MCF 10A (cell line): Measurements from ENCODE around the gene GLIS1. TPM values are rescaled to one million over a fixed set of nuclear protein-coding genes. Genes with fewer than 3 reads are reported as not detected.

ENCODE experiments used
- BruUV-seq: library from RNA; stranded (reverse); fragments of 400-500 nt; replicated peaks from 2 replicates; lab custom pipeline; 2021; lab: Mats Ljungman, UMichigan
- CTCF ChIA-PET: fragments of 300-600 bp; sonication (Branson Sonifier 250); formaldehyde crosslinking; extraction: SDS; loops from one replicate; lab custom pipeline; 2021; ENCODE audit warnings: antibody characterized with exemption, inconsistent platforms; lab: Yijun Ruan, JAX
- POLR2A ChIA-PET: fragments of 300-600, 350-650 bp; sonication (Branson Sonifier 250); formaldehyde crosslinking; extraction: SDS; loops from one replicate; lab custom pipeline; 2020; ENCODE audit warnings: antibody characterized with exemption, inconsistent platforms; lab: Yijun Ruan, JAX
- DNase-seq: peaks from one replicate; pipeline ENCODE4 v3.0.0-alpha.2; 2018; ENCODE audit not compliant: unreplicated experiment
- H3K27ac Mint-ChIP-seq: one replicate; pipeline ENCODE4 v1.8.0; 2022; ENCODE audit warnings: mild to moderate bottlenecking, low read depth, mixed read lengths; ENCODE audit not compliant: unreplicated experiment
- H3K27me3 Mint-ChIP-seq: one replicate; pipeline ENCODE4 v1.8.0; 2022; ENCODE audit warnings: mixed read lengths; ENCODE audit not compliant: insufficient read depth, unreplicated experiment
- H3K36me3 Mint-ChIP-seq: one replicate; pipeline ENCODE4 v1.8.0; 2022; ENCODE audit warnings: mild to moderate bottlenecking, moderate library complexity, mixed read lengths; ENCODE audit not compliant: insufficient read depth, unreplicated experiment
- H3K4me1 Mint-ChIP-seq: one replicate; pipeline ENCODE4 v1.8.0; 2022; ENCODE audit warnings: mixed read lengths; ENCODE audit not compliant: insufficient read depth, unreplicated experiment
- H3K4me3 Mint-ChIP-seq: one replicate; pipeline ENCODE4 v1.8.0; 2022; ENCODE audit warnings: mild to moderate bottlenecking, moderate library complexity, mixed read lengths; ENCODE audit not compliant: unreplicated experiment
- H3K9me3 Mint-ChIP-seq: one replicate; pipeline ENCODE4 v1.8.0; 2022; ENCODE audit warnings: mixed read lengths; ENCODE audit not compliant: unreplicated experiment
- intact Hi-C: fragments of 100-400 bp; cut with micrococcal nuclease; formaldehyde crosslinking; loops from 2 replicates; pipeline ENCODE4 v1.14.1; 2022
- total RNA-seq: library from RNA; stranded (reverse); gene quantifications from 2 replicates; pipeline ENCODE4 v1.2.3, GENCODE V29; 2022
- TF ChIP-seq, protein P1 (sequence below): fragments of 200-600 bp; IDR thresholded peaks from one replicate; pipeline ENCODE4 v1.8.0; 2022; ENCODE audit warnings: antibody characterized with exemption, mild to moderate bottlenecking; ENCODE audit not compliant: unreplicated experiment

Gene GLIS1
- total RNA-seq, 1 experiment from 2014 or later = 0.93 TPM

- Mint-ChIP-seq H3K9me3 (no peaks in the 10 kb centered on the region), H3K36me3 (no peaks in the 10 kb centered on the region), H3K27me3 (peaks cover 28% of the 10 kb centered on the region), H3K4me1 (no peaks in the 10 kb centered on the region), H3K27ac (no peak overlapping the region), H3K4me3 (no peak overlapping the region)
- DNase-seq = no peak
- ChIA-PET CTCF (interaction anchor here (0.6 to 1.9 kb wide), 3 partner anchors 20 to 207 kb away, joined by 3 to 5 read pairs (median 3); no protein-coding TSS in a partner anchor), POLR2A (interaction anchor here (1.5 kb wide), 1 partner anchor 13 kb away, joined by 4 read pairs; no protein-coding TSS in a partner anchor)
- TF ChIP-seq, protein P1, sequence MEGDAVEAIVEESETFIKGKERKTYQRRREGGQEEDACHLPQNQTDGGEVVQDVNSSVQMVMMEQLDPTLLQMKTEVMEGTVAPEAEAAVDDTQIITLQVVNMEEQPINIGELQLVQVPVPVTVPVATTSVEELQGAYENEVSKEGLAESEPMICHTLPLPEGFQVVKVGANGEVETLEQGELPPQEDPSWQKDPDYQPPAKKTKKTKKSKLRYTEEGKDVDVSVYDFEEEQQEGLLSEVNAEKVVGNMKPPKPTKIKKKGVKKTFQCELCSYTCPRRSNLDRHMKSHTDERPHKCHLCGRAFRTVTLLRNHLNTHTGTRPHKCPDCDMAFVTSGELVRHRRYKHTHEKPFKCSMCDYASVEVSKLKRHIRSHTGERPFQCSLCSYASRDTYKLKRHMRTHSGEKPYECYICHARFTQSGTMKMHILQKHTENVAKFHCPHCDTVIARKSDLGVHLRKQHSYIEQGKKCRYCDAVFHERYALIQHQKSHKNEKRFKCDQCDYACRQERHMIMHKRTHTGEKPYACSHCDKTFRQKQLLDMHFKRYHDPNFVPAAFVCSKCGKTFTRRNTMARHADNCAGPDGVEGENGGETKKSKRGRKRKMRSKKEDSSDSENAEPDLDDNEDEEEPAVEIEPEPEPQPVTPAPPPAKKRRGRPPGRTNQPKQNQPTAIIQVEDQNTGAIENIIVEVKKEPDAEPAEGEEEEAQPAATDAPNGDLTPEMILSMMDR = peak; percentile 11
- intact Hi-C loops = no loop called here
- no TSS peak for BruUV-seq
Measured at GRCh38 chr1:53473463-53473862, 265.5 kb downstream of the GLIS1 start.

- no peak overlapping the region for H3K27ac Mint-ChIP-seq
- CTCF ChIA-PET = no interaction called here
- intact Hi-C loops = no loop called here
- no peaks in the 10 kb centered on the region for H3K9me3 Mint-ChIP-seq
- BruUV-seq = no TSS peak
- peaks cover 13% of the 10 kb centered on the region for H3K27me3 Mint-ChIP-seq
- H3K4me3 Mint-ChIP-seq = no peak overlapping the region
- TF ChIP-seq, protein P1 = no peak
- no peaks in the 10 kb centered on the region for H3K4me1 Mint-ChIP-seq
- POLR2A ChIA-PET = no interaction called here
- DNase-seq = no peak
- no peaks in the 10 kb centered on the region for H3K36me3 Mint-ChIP-seq
Measured at GRCh38 chr1:53471000-53471399, 268.0 kb downstream of the GLIS1 start.

DNA sequence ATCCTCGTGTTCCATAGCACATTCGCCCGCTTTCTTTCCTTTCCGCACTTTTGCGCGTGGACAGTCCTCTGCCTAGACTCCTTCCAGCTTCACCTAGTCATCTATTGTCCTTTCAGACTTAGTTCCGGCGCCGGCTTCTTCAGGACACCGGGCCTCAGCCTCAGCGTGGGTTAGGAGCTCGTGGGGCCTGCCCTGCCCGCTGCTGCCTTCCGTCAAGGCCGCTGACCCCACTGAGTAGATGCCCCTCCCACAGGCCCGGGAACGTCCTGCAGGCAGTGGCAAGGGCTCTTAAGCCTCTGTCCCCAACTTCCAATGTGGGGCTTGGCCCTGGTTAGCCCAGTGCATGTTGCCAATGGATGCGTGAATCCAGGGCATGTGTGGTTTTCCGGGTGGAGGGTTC lies 268.4 kb downstream of the GLIS1 start:
- H3K4me1 Mint-ChIP-seq = no peaks in the 10 kb centered on the region
- no peak overlapping the region for H3K4me3 Mint-ChIP-seq
- peaks cover 9% of the 10 kb centered on the region for H3K27me3 Mint-ChIP-seq
- no peaks in the 10 kb centered on the region for H3K9me3 Mint-ChIP-seq
- intact Hi-C loops = no loop called here
- POLR2A ChIA-PET = no interaction called here
- no TSS peak for BruUV-seq
- H3K27ac Mint-ChIP-seq = no peak overlapping the region
- TF ChIP-seq, protein P1 = no peak
- DNase-seq = no peak
- no peaks in the 10 kb centered on the region for H3K36me3 Mint-ChIP-seq
- CTCF ChIA-PET = no interaction called here

DNA sequence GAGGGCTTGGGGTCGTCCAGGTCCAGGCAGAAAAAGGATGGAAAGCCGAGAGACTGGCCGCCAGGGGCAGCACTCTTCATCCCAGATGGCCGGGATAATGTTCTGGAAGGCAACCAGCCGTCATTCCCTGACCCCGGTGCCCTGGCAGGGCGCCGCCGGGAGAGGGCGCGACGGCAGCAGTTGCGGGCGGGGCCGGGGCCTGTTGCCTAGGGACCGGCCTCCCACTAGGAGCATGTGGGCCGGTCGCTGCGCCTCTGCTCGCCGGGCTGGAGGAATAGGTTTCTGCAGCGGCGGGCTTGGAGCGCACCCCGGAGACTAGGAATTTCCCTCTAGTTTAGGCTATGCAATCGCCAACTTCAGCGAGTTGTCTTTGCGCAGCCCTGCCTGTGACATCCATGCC lies 268.8 kb downstream of the GLIS1 start:
- BruUV-seq = no TSS peak
- Mint-ChIP-seq H3K27ac (no peak overlapping the region), H3K4me1 (no peaks in the 10 kb centered on the region), H3K4me3 (no peak overlapping the region), H3K9me3 (no peaks in the 10 kb centered on the region), H3K27me3 (peaks cover 4% of the 10 kb centered on the region), H3K36me3 (no peaks in the 10 kb centered on the region)
- POLR2A ChIA-PET = no interaction called here
- CTCF ChIA-PET = interaction anchor here (0.6 kb wide), 1 partner anchor 1114 kb away, joined by 3 read pairs; no protein-coding TSS in a partner anchor
- peak; percentile 30 for DNase-seq
- TF ChIP-seq, protein P1 = peak; percentile 27
- intact Hi-C loops = no loop called here
